DMS153 treated with DMSO at 0.1 percent for 48 hours (cell line): Measurements from ENCODE around the gene PDCD4.
A peak's percentile ranks its signal among the peaks of the same experiment; 100 is the strongest.

ENCODE experiments used
- DNase-seq: peaks from one replicate; lab custom pipeline; 2025; ENCODE audit not compliant: unreplicated experiment; lab: John Stamatoyannopoulos, UW

PDCD4 gene

GRCh38 chr10:110918269-110918642, 46.5 kb downstream of the PDCD4 start:
- peak; percentile 75 for DNase-seq

- peak; percentile 99 for DNase-seq
Observed at GRCh38 chr10:110918643-110919348, 47.1 kb downstream of the PDCD4 start, which contains the start of gene BBIP1. BBIP1 (minus strand) TSS chr10:110919180; CDS start chr10:110918157, 1,023 bp downstream.

DNA sequence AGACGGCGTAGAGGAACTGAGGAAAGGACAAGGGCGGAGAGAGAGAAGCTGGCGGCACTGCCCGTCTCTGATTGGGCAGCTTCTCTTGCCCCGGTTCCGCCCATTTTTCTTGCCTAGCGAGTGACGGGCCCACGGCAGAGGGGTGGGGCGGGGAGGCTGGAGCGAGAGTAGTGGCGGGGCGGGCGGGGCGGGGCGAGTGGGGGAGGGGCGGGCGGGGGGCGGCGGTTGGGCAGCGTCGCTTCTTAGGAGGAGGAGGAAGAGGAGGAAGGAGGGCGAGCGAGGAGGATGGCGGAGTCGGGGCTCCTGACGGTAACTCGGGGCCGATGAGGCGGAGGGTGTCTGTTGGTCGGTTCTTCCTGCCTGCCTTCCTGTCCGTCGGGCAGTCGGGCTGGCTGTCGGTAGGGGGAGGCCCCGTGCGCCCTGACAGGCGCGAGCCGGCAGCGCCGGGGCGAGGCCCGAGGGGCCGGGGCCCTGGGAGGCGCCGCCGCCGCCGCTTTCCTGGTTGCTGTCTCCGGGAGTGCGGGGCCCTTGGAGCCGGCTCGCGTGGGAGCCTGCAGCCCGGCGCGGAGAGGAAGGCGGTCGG, 47.7 kb downstream of the PDCD4 start, which contains the start of gene SHOC2:
Gene SHOC2, plus strand, starts transcription at position 256 of the 583 bp plus-strand sequence. CDS start 44,755 bp downstream, outside the sequence.
- no peak for DNase-seq

DNA sequence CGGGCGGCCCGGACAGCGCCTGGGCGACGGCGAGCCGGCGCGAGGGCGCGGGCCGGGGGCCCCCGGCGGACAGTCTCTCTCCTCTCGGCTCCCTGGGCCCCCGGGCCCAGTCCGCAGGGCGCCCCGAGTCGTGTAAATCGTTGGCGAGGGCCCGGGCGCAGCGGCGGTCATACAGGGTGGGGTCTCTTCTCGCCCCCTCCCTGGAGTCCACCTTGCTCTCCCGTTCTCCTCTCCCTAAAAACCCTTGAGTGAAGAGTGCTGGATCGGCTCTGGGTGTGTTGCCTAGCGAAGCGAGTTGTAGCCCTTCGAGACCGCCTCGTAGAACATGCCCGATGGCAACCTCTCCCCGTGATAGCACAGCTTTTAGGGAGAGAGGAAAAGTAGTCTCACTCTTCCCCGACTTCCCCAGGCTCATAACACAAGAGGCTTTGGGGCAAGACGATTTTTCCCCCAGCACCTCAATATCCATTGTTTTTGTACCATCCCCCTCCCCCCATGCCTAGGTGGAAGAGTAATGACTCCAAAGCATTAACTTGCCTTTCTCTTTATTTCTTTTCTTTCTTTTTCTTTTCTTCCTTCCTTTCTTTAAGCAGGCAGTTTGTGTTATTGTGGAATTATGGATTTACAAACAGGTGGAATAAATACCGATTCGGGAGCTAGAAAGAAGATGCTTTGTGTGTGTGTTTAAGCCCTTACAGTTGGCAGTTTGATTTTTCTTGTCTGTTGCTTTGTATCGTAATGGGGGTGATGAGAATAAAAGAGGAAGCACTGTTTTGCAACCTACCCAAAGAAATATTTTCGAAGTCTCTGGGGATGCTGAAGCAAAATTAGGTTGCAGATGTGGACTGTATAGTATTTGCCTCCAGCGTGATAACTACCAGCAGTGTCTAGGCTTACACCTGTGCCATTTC, 48.5 kb downstream of the PDCD4 start:
- peak; percentile 24 for DNase-seq

DNA sequence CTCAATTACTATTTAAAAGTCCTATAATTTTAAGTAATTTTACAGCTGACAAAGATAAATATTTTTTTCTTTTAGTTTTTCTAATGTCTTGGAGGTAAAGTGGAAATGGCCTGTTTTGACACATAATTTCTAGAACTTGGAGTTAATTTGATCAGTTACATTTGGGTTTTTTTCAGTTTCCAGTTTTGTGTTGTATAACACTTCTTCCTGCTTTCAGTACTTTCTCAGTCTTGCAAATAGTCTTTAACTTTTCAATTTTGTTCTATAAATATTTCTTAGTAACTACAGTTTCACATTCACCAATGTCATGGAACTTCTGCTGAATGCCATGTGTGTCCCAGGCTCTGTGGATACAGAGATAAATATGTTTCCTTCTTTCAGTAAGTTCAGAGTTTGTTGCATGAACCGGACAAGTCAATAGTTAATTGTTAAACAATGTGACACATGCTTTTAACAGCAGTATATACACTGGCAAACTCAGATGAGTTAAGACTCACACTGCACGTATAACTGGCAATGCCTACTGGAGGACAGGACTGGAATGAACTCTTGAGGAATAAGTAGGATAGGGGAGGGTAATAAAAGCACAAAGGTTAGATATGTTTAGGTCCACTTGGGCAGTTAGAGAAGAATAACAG, 52.2 kb downstream of the PDCD4 start:
- no peak for DNase-seq

GRCh38 chr10:110927461-110927860, 55.7 kb downstream of the PDCD4 start:
- DNase-seq, result no peak

DNA sequence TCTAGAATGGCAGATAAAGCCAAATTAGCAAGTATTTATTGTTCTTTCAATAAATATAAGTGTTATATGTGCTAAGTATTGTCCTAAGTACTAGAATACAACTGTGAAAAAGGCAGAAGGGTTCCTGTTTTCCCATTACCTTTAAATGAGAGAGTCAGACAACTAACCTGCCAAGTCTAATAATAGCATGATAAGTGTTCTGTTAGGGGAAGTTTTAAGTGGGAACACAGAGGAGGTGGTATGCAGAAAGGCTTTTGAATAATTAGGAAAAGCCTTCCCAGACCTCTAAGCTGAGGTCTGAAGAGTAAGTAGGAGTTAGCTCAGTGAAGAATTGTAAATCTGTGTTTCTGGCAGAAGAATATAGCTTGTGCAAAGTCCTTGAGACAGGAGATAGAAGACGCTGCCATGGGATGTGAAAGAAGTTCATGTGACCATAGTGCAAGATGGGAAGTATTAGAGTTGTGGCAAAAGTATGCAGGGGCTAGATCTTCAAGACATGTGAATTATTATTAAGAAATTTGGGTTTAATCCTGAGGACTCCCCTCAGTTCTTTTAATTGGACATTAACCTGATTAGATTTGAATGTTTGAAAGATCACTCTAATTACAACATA, 60.1 kb downstream of the PDCD4 start:
- DNase-seq, result no peak

DNA sequence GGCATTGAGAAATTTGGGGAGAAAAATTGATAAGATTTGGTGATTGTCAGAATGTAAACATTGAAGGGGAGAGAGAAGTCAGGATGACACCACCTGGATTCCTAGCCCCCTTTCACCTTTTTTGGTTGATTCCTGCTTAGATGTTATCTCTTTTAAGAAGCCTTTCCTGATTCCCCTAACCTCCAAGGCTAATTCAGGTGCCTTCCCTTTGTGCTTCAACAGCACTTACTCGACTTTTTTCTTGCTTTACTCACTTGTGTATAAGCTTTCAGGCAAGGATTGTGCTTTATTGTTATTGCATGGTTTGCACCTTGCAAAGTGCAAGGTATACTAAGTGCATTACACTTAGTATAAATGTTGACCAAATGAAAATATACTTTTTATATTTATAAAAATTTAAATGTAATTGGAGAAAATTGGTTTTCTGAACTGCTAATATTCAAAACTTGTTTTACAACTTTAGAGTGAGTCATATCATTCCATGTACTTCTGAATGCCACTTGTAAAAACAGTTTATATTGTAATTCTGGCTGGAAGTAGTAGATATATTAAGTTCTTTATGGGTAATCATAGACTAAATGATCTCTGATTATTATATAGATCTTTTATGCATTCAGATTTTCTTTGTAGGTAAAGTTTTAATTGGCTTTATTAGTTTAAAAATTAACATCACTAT, 60.9 kb downstream of the PDCD4 start:
- no peak for DNase-seq

DNA sequence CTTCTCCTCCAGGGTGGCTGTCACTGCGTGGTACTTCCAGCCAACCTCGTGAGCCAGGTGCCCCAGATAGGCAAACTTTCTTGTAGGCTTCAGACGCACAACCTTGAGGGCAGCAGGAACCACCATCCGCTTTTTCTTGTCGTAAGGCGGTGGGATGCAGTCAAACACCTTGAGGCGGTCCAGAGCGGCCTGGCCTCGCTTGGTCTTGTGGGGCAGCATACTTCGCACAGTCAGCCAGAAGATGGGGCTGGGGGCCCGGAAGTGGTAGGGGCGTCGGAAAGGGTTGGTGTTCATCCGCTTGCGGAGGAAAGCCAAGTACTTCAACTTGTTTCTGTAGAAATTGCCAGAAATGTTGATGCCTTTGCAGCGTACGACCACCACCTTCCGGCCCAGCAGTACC, 65.0 kb downstream of the PDCD4 start:
- no peak for DNase-seq

DNA sequence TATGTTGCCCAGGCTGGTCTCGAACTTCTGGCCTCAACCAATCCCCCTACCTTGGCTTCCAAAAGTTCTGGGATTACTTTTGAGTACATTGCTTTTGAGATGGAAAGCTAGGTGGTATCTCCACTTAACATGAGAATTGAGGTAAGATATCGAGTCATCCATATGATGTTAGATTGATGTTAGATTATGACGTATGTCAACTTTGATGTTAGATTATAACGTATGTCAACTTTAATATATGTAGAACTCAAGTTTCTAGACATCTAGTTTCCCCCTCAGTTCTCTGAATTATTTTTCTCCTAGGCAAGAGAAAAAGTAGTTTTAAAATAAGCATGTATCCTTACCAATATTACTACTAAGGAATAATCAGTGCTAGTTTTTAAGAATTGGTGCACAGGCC, 67.7 kb downstream of the PDCD4 start:
- no peak for DNase-seq

- DNase-seq, result no peak
Observed at GRCh38 chr10:110944792-110945396, 73.2 kb downstream of the PDCD4 start.

DNA sequence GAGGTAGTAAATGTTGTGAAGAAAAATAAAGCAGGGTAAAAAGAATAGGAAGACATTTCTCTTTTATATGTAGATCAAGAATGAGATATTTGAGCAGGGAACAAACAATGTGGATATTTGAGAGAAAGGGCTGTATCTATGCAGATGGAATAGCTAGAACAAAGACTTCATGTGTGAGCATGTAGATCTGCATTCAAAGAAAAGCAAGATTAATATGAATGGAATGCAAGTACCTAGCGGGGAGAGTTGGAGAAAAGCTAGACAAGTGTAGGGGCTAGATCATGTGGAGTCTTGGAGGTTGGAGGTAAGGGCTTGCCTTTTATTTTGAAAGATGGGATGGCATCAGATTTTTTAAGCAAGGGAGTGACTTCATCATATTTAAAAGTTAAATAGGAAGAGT, 74.8 kb downstream of the PDCD4 start:
- DNase-seq, result no peak

DNA sequence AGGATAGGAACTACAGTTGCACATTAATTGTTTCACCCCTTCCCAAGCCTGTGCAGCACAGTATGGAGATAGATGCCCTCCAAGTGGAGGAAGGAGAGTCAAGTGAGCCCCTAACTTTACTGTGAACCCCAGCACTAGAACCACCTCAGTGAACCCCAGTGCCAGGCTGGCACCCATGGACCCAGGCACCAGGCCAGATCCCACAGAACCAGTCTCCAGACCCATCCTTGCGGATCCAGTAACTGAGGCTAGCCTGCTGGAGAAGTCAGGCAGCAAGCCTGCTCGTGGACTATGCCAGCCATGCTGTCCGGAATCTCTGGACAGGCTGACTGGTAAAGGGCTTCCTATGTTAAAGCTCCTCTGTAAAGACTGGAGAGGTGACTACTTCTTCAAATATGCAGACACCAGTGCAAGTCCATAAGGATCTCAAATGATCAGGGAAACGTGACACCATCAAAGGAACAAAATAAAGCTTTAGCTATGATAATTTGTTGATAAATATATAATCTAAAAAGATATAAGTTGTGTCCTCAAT, 75.4 kb downstream of the PDCD4 start:
- DNase-seq, result no peak
